Tibial nerve (tissue), 3 donors: Measurements from ENCODE around the gene RFXANK.

Experiments
- POLR2A ChIP-seq, 2 donors: fragments of 450-650 bp; IDR thresholded peaks; one replicate each; pipeline ENCODE4 v1.6.1; 2017; ENCODE audit warnings: antibody characterized with exemption in 2 of 2, mild to moderate bottlenecking in 2 of 2, moderate library complexity in 2 of 2
- TF ChIP-seq, protein P1 (sequence below), 5 experiments: fragments of 200-600 bp in 3 of 5; fragments of 450-650 bp in 2 of 5; sonication (generic) in 3 of 5; IDR thresholded peaks; one replicate each; pipeline ENCODE4 v1.5.1; 2016 to 2019; ENCODE audit warnings: antibody characterized with exemption in 5 of 5, mild to moderate bottlenecking in 3 of 5, moderate library complexity in 2 of 5

DNA sequence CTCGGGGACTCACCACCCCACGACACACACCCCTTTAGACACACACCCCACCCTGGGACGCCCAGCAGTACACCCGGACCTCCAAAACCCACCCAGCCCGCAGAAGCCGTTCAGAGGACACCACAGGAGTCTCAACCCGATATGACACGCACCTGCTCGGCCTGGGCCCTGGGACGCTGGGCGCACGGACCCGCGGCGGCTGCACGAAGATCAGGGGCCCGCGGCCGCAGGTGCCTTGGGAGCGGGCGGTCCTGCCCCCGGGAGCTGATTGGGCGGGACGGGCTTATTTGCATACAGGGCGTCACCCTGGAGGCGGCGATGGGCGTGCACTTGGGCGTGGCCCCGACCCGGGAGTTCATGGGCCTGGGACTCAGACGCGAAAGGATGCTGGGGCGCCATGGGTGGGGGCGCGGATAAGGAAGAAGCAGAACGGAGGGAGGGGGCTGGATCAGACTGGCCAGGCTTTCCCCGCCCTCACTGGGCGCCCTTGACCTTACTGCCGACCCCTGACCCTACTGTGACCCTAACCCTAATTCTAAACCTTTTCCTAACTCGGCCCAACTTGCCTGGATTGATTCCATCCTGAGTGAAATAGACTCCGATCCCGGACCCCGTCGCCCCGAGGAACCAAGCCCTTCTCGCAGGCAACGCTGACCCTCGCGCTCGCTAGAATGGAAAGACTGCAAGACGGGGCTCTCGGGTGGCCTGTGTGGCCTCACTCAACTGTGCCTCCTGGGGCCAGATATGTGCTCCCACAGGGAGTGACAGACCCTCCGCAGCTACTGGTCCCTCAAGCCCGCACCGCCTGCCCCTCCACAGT, 21.8 kb upstream of the RFXANK start, which contains the start of gene MEF2B:
- TF ChIP-seq, protein P1, sequence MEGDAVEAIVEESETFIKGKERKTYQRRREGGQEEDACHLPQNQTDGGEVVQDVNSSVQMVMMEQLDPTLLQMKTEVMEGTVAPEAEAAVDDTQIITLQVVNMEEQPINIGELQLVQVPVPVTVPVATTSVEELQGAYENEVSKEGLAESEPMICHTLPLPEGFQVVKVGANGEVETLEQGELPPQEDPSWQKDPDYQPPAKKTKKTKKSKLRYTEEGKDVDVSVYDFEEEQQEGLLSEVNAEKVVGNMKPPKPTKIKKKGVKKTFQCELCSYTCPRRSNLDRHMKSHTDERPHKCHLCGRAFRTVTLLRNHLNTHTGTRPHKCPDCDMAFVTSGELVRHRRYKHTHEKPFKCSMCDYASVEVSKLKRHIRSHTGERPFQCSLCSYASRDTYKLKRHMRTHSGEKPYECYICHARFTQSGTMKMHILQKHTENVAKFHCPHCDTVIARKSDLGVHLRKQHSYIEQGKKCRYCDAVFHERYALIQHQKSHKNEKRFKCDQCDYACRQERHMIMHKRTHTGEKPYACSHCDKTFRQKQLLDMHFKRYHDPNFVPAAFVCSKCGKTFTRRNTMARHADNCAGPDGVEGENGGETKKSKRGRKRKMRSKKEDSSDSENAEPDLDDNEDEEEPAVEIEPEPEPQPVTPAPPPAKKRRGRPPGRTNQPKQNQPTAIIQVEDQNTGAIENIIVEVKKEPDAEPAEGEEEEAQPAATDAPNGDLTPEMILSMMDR (IDR thresholded peaks at IDR 0.05): no peak
- no peak for TF ChIP-seq POLR2A (IDR thresholded peaks at IDR 0.05)
